GM12878 (cell line): Measurements from ENCODE around the gene NT5C2.
"Not testable (repeated sequence)": the region's sequence is repeated elsewhere in the genome, so short reads cannot be mapped to it uniquely, and the experiment has no call there.

Experiments used
- CHD2 ChIP-seq: IDR thresholded peaks from 2 replicates; pipeline ENCODE4 v1.6.1; 2011; ENCODE audit warnings: low read depth, low read length, improper control_type of control experiment, borderline replicate concordance
- EZH2 ChIP-seq: IDR thresholded peaks from 2 replicates; pipeline ENCODE4 v1.6.1; 2012; ENCODE audit warnings: low read depth, mild to moderate bottlenecking, control low read depth, inconsistent platforms, low read length, borderline replicate concordance; ENCODE audit not compliant: control insufficient read depth
- NBN ChIP-seq: fragments of 450-650 bp; IDR thresholded peaks from 2 replicates; pipeline ENCODE4 v1.6.1; 2016
- POLR2AphosphoS5 ChIP-seq: IDR thresholded peaks from 2 replicates; pipeline ENCODE4 v1.6.1; 2011; ENCODE audit warnings: mild to moderate bottlenecking, low read length, inconsistent platforms
- SIX5 ChIP-seq: IDR thresholded peaks from 2 replicates; pipeline ENCODE4 v1.6.1; 2011; ENCODE audit warnings: mild to moderate bottlenecking, low read depth, low read length, moderate library complexity; ENCODE audit not compliant: severe bottlenecking
- ZZZ3 ChIP-seq: IDR thresholded peaks from 2 replicates; pipeline ENCODE4 v1.6.1; 2011; ENCODE audit warnings: low read depth; ENCODE audit not compliant: control insufficient read depth, insufficient read length
- TF ChIP-seq, protein P1 (sequence below): fragments of 450-650 bp; IDR thresholded peaks from 2 replicates; pipeline ENCODE4 v1.6.1; 2017; ENCODE audit warnings: mild to moderate bottlenecking, low read depth, inconsistent platforms; ENCODE audit not compliant: poor library complexity, severe bottlenecking
- TF ChIP-seq, protein P2 (sequence below), 3 experiments: IDR thresholded peaks in 2 of 3; conservative IDR thresholded peaks in 1 of 3; 2 replicates each; pipeline ENCODE4 v1.5.1; 2011; ENCODE audit warnings: low read depth in 3 of 3, low read length in 3 of 3, mild to moderate bottlenecking in 3 of 3, control low read depth in 2 of 3, moderate library complexity in 2 of 3, inconsistent platforms in 1 of 3, mixed read lengths in 1 of 3; ENCODE audit not compliant: control insufficient read depth in 2 of 3, insufficient read depth in 1 of 3; ENCODE audit errors: extremely low read depth in 1 of 3
- TF ChIP-seq, protein P3 (sequence below): fragments of 450-650 bp; IDR thresholded peaks from 2 replicates; pipeline ENCODE4 v1.6.1; 2016; ENCODE audit warnings: mild to moderate bottlenecking
- TF ChIP-seq, protein P4 (sequence below): IDR thresholded peaks from 2 replicates; pipeline ENCODE4 v1.6.1; 2012; ENCODE audit warnings: low read depth, low read length, improper control_type of control experiment
- TF ChIP-seq, protein P5 (sequence below): fragments of 450-650 bp; IDR thresholded peaks from 2 replicates; pipeline ENCODE4 v1.6.1; 2017; ENCODE audit warnings: mild to moderate bottlenecking

DNA sequence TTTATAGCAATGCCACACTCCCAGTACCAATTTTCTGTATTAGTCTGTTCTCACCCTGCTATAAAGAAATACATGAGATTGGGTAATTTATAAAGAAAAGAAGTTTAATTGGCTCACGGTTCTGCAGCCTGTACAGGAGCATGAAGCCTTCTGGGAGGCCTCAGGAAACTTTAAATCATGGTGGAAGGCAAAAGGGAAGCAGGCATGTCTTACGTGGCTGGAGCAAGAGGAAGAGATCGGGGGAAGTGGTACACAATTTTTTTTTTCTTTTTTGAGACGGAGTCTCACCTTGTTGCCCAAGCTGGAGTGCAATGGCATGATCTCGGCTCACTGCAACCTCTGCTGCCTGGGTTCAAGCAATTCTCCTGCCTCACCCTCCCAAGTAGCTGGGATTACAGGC, 31.6 kb upstream of the NT5C2 start:
- TF ChIP-seq, protein P1, sequence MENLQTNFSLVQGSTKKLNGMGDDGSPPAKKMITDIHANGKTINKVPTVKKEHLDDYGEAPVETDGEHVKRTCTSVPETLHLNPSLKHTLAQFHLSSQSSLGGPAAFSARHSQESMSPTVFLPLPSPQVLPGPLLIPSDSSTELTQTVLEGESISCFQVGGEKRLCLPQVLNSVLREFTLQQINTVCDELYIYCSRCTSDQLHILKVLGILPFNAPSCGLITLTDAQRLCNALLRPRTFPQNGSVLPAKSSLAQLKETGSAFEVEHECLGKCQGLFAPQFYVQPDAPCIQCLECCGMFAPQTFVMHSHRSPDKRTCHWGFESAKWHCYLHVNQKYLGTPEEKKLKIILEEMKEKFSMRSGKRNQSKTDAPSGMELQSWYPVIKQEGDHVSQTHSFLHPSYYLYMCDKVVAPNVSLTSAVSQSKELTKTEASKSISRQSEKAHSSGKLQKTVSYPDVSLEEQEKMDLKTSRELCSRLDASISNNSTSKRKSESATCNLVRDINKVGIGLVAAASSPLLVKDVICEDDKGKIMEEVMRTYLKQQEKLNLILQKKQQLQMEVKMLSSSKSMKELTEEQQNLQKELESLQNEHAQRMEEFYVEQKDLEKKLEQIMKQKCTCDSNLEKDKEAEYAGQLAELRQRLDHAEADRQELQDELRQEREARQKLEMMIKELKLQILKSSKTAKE, result not testable (repeated sequence)
- not testable (repeated sequence) for TF ChIP-seq POLR2AphosphoS5, CHD2, NBN, EZH2, SIX5, ZZZ3
- TF ChIP-seq, protein P2, sequence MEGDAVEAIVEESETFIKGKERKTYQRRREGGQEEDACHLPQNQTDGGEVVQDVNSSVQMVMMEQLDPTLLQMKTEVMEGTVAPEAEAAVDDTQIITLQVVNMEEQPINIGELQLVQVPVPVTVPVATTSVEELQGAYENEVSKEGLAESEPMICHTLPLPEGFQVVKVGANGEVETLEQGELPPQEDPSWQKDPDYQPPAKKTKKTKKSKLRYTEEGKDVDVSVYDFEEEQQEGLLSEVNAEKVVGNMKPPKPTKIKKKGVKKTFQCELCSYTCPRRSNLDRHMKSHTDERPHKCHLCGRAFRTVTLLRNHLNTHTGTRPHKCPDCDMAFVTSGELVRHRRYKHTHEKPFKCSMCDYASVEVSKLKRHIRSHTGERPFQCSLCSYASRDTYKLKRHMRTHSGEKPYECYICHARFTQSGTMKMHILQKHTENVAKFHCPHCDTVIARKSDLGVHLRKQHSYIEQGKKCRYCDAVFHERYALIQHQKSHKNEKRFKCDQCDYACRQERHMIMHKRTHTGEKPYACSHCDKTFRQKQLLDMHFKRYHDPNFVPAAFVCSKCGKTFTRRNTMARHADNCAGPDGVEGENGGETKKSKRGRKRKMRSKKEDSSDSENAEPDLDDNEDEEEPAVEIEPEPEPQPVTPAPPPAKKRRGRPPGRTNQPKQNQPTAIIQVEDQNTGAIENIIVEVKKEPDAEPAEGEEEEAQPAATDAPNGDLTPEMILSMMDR (IDR thresholded peaks at IDR 0.05 in 2 of 3, conservative IDR thresholded peaks at IDR 0.05 in 1 of 3; ENCODE audit: control insufficient read depth in 2 of 3, extremely low read depth in 1 of 3, insufficient read depth in 1 of 3, low read depth in 3 of 3, low read length in 3 of 3), result not testable (repeated sequence)
- TF ChIP-seq, protein P3, sequence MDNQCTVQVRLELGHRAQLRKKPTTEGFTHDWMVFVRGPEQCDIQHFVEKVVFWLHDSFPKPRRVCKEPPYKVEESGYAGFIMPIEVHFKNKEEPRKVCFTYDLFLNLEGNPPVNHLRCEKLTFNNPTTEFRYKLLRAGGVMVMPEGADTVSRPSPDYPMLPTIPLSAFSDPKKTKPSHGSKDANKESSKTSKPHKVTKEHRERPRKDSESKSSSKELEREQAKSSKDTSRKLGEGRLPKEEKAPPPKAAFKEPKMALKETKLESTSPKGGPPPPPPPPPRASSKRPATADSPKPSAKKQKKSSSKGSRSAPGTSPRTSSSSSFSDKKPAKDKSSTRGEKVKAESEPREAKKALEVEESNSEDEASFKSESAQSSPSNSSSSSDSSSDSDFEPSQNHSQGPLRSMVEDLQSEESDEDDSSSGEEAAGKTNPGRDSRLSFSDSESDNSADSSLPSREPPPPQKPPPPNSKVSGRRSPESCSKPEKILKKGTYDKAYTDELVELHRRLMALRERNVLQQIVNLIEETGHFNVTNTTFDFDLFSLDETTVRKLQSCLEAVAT, result not testable (repeated sequence)
- TF ChIP-seq, protein P4, sequence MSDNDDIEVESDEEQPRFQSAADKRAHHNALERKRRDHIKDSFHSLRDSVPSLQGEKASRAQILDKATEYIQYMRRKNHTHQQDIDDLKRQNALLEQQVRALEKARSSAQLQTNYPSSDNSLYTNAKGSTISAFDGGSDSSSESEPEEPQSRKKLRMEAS, result not testable (repeated sequence)
- TF ChIP-seq, protein P5, sequence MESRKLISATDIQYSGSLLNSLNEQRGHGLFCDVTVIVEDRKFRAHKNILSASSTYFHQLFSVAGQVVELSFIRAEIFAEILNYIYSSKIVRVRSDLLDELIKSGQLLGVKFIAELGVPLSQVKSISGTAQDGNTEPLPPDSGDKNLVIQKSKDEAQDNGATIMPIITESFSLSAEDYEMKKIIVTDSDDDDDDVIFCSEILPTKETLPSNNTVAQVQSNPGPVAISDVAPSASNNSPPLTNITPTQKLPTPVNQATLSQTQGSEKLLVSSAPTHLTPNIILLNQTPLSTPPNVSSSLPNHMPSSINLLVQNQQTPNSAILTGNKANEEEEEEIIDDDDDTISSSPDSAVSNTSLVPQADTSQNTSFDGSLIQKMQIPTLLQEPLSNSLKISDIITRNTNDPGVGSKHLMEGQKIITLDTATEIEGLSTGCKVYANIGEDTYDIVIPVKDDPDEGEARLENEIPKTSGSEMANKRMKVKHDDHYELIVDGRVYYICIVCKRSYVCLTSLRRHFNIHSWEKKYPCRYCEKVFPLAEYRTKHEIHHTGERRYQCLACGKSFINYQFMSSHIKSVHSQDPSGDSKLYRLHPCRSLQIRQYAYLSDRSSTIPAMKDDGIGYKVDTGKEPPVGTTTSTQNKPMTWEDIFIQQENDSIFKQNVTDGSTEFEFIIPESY, result not testable (repeated sequence)
